AG10803 (cell line): Measurements from ENCODE around the gene FAM98A.
A peak's percentile ranks its signal among the peaks of the same experiment; 100 is the strongest.

Source experiments
- DNase-seq: peaks from one replicate; pipeline ENCODE4 v3.0.0; 2010; ENCODE audit warnings: low read depth
- H3K4me3 ChIP-seq: 2 replicates; pipeline ENCODE4 v1.5.1; 2011; ENCODE audit warnings: mild to moderate bottlenecking, low read length, control low read depth
- CTCF ChIP-seq: conservative IDR thresholded peaks from 2 replicates; pipeline ENCODE4 v1.5.1; 2011; ENCODE audit warnings: mild to moderate bottlenecking, low read length, control low read depth, inconsistent platforms

FAM98A gene

GRCh38 chr2:33598561-33599174 is 431 bp downstream of the FAM98A start:
- peak overlapping the region; percentile 100 for H3K4me3 ChIP-seq
- peak; percentile 49 for DNase-seq
- no peak for TF ChIP-seq CTCF

- no peak for TF ChIP-seq CTCF
- DNase-seq: no peak
- peak overlapping the region; percentile 33 for H3K4me3 ChIP-seq
Measured at GRCh38 chr2:33597026-33597425, 2.1 kb downstream of the FAM98A start.

- no peak overlapping the region for H3K4me3 ChIP-seq
- DNase-seq: no peak
- TF ChIP-seq CTCF: no peak
Measured at GRCh38 chr2:33595385-33595784, 3.7 kb downstream of the FAM98A start.

- peak; percentile 37 for DNase-seq
- no peak overlapping the region for H3K4me3 ChIP-seq
- TF ChIP-seq CTCF: no peak
Measured at GRCh38 chr2:33589444-33589843, 9.7 kb downstream of the FAM98A start.

GRCh38 chr2:33588232-33588631 is 10.9 kb downstream of the FAM98A start:
- DNase-seq: peak; percentile 40
- TF ChIP-seq CTCF: no peak
- no peak overlapping the region for H3K4me3 ChIP-seq

GRCh38 chr2:33586766-33587165 is 12.3 kb downstream of the FAM98A start:
- TF ChIP-seq CTCF: no peak
- no peak overlapping the region for H3K4me3 ChIP-seq
- DNase-seq: no peak

- peak; percentile 92 for TF ChIP-seq CTCF
- DNase-seq: peak; percentile 39
- H3K4me3 ChIP-seq: no peak overlapping the region
Measured at GRCh38 chr2:33583194-33583938, 15.7 kb downstream of the FAM98A start.
